ENCODE data around the gene CREBBP.

Gene CREBBP

GRCh38 chr16:3825940-3826339 is 54.6 kb downstream of the CREBBP start:
- Histone ChIP-seq H3K9me3 (no peaks in the 10 kb centered on the region), H3K4me3 (ENCODE audit: low read depth, low read length) (no peak overlapping the region), H3K27me3 (no peaks in the 10 kb centered on the region), H3K36me3 (no peaks in the 10 kb centered on the region), H3K4me1 (peaks cover 12% of the 10 kb centered on the region)
- no peak for TF ChIP-seq CTCF (IDR thresholded peaks at IDR 0.05; ENCODE audit: low read depth, low read length)
- DNase-seq, result no peak

GRCh38 chr16:3825103-3825502 is 55.4 kb downstream of the CREBBP start:
- Histone ChIP-seq H3K36me3 (no peaks in the 10 kb centered on the region), H3K27me3 (no peaks in the 10 kb centered on the region), H3K4me1 (peaks cover 20% of the 10 kb centered on the region), H3K9me3 (no peaks in the 10 kb centered on the region), H3K4me3 (ENCODE audit: low read depth, low read length) (no peak overlapping the region)
- no peak for DNase-seq
- no peak for TF ChIP-seq CTCF (IDR thresholded peaks at IDR 0.05; ENCODE audit: low read depth, low read length)

- Histone ChIP-seq H3K36me3 (no peaks in the 10 kb centered on the region), H3K9me3 (no peaks in the 10 kb centered on the region), H3K4me1 (peaks cover 26% of the 10 kb centered on the region), H3K4me3 (ENCODE audit: low read depth, low read length) (no peak overlapping the region), H3K27me3 (no peaks in the 10 kb centered on the region)
- TF ChIP-seq CTCF (IDR thresholded peaks at IDR 0.05; ENCODE audit: low read depth, low read length), result no peak
- no peak for DNase-seq
Measured at GRCh38 chr16:3824121-3824795, 56.3 kb downstream of the CREBBP start.

- no peaks in the 10 kb centered on the region for H3K36me3 ChIP-seq
- no peak for TF ChIP-seq CTCF (IDR thresholded peaks at IDR 0.05; ENCODE audit: low read depth, low read length)
- no peaks in the 10 kb centered on the region for H3K9me3 ChIP-seq
- H3K4me1 ChIP-seq, result peaks cover 31% of the 10 kb centered on the region
- H3K4me3 ChIP-seq (ENCODE audit: low read depth, low read length), result no peak overlapping the region
- no peaks in the 10 kb centered on the region for H3K27me3 ChIP-seq
- DNase-seq, result no peak
Measured at GRCh38 chr16:3823427-3823826, 57.1 kb downstream of the CREBBP start.

GRCh38 chr16:3822366-3823045 is 58.0 kb downstream of the CREBBP start:
- H3K4me1 ChIP-seq, result peaks cover 31% of the 10 kb centered on the region
- no peaks in the 10 kb centered on the region for H3K9me3 ChIP-seq
- no peak for TF ChIP-seq CTCF (IDR thresholded peaks at IDR 0.05; ENCODE audit: low read depth, low read length)
- DNase-seq, result no peak
- H3K36me3 ChIP-seq, result no peaks in the 10 kb centered on the region
- H3K27me3 ChIP-seq, result no peaks in the 10 kb centered on the region
- no peak overlapping the region for H3K4me3 ChIP-seq (ENCODE audit: low read depth, low read length)

GRCh38 chr16:3821184-3821583 is 59.3 kb downstream of the CREBBP start:
- no peaks in the 10 kb centered on the region for H3K27me3 ChIP-seq
- H3K9me3 ChIP-seq, result no peaks in the 10 kb centered on the region
- H3K4me3 ChIP-seq (ENCODE audit: low read depth, low read length), result no peak overlapping the region
- H3K36me3 ChIP-seq, result no peaks in the 10 kb centered on the region
- DNase-seq, result no peak
- no peak for TF ChIP-seq CTCF (IDR thresholded peaks at IDR 0.05; ENCODE audit: low read depth, low read length)
- H3K4me1 ChIP-seq, result peaks cover 31% of the 10 kb centered on the region
